GM21360 (cell line): Measurements from ENCODE around the gene PHACTR1.
"Not testable (repeated sequence)": the region's sequence is repeated elsewhere in the genome, so short reads cannot be mapped to it uniquely, and the experiment has no call there.

ENCODE experiments used
- ATAC-seq: cut with Tn5 transposase; IDR thresholded peaks from one replicate; pipeline ENCODE4 v1.9.1; 2021; ENCODE audit warnings: mild to moderate bottlenecking, moderate library complexity; ENCODE audit not compliant: unreplicated experiment

The PHACTR1 gene

DNA sequence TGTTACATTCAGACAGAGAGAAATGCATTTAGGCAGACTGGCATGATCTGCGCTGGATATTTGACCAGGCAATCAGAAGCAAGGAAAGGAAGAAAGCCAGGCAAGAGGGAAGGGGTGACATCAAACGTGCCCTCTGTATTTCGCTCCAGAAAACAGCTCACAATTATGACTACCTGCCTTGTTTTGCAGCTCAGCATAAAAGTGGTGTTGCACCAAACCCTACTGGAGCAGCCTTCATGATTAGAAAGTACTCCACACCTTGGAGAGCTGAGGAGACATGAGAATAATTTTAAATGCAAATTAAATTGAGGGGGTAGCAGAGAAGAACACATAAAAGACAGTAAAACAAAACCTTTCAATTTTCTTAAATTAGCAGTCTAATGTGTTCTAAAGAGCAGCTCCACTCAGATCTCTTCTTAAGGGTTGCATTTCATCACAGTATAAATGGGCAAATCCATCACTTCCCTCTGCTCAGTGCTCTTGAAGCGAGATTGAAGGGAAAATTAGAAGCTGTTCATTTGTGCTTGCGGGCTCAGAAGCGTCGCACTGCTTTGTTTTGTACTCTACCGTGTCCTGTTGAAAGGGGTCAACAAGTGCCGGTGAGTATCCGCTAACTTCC, at the start of gene PHACTR1:
Gene PHACTR1 (plus strand): TSS at position 470 of the 619 bp plus-strand sequence.
- ATAC-seq = no peak

DNA sequence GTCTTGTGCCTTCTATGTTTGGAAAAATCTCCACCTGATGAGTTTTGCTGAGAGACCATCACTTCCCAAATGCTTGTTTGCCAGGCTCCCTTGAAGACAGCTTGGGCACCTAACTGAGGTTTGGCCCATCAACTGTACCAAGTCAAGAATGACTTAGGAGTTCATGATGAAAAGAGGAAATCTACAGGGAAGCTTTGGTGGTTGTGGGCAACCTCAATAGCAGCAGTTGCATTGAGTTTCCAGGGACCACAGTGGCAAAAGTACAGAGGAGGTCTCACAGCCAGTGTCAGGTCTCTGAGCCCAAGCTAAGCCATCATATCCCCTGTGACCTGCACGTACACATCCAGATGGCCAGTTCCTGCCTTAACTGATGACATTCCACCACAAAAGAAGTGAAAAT, 49.7 kb upstream of the PHACTR1 start:
- no peak for ATAC-seq

DNA sequence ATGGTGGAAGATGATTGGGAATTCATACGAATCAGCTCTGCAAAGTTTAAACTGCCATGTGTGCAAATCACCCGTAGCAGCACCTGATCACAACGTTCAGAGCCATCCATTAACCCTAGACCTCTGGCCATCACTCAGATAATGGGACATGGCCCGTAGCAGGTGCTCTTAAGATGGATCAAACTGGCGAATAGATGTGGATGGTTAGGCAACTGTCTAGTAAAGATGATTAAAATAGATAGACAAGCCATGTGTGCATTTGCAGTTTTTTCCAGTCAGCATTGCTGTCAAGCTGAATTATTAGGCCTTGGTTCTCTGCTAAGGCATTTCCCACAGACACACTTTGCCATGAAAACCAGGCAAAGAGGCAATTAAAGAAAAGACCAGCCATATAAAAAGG, 40.6 kb upstream of the PHACTR1 start:
- ATAC-seq = no peak

DNA sequence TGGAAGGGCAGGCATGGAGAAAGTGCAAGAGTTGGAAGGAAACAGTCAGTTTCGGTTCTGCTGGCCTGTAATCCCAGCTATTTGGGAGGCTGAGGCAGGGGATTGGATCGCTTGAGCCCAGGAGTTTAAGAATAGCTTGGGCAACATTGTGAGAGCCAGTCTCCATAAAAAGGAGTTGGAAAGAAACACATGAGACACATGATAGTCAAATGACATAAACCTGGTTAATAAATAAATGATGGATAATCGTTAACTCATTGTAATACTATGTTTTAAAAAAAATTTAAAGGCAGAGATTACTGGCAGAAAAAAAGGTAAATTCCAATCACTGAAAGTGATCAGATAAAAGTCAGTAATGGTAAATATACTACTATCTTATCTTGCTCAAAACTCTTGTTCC, 37.2 kb upstream of the PHACTR1 start:
- ATAC-seq = no peak

DNA sequence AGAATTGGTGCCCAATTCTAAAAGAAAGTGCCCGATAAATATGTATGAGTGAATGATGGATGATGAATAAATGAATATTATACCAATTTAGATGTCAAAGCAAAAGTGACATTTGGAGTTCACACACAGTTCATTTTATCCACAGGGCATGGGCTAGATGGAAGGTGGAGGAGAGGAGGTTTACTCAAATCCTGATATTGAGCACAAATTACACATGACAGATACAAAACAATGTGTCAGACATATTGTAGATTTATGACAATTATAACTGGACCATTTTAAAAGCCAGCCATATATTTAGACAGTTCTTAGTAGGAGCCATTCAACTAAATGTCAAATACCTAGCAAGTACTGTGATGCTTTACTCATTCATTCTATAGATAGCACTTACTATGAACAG, 23.4 kb upstream of the PHACTR1 start:
- no peak for ATAC-seq

DNA sequence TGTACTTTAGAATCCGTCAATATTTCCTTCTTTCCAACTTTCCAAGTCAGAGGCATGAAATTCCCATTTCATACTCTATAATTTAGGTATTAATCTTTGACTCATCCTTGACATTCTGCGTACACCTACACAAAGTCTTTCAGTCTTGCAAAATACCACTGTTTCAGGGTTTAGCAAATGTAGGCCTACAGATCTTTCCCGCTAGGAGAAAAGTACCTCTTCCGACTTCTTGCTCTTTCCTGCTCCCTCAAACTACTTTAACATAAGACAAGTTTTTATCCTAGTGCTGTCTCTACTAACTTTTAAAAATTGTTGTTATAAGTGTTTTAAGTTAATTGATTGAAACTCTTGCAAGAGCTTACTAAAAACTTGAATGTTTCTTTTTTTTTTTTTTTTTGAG, 18.3 kb upstream of the PHACTR1 start:
- no peak for ATAC-seq

DNA sequence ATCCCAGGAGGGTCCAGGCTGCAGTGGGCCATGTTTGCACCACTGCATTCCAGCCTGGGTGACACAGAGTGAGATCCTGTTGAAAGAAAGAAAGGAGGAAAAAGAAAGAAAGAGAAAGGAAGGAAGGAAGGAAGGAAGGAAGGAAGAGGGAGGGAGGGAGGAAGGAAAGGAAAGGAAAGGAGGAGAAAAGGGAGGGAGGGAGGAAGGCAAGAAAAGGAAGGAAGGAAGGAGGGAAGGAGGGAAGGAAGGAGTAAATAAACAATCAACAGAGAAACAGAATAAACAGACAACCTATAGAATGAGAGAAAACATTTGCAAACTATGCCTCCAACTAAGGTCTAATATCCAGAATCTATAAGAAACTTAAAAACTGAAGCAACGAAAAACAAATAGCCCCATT, 11.6 kb upstream of the PHACTR1 start:
- ATAC-seq = no peak

DNA sequence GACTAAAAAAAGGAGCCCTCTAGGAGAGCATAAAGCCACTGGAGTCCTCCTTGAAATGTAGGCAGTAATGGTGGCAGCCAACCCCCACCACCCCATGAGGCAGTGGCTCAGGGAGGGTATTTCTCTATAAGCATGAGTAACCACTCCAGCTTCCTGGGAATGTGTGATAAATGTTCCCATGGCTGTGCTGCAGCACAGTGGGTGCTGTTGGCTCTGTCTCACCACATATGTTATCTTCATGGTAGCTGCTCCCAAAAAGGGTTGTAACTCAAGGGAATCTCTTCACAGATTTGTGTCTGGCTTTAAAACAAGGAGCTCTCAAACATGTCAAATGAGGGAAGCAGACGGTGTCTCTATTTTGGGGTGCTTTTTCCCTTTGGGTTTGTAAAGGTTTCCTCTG, 7.5 kb upstream of the PHACTR1 start:
- ATAC-seq = no peak

DNA sequence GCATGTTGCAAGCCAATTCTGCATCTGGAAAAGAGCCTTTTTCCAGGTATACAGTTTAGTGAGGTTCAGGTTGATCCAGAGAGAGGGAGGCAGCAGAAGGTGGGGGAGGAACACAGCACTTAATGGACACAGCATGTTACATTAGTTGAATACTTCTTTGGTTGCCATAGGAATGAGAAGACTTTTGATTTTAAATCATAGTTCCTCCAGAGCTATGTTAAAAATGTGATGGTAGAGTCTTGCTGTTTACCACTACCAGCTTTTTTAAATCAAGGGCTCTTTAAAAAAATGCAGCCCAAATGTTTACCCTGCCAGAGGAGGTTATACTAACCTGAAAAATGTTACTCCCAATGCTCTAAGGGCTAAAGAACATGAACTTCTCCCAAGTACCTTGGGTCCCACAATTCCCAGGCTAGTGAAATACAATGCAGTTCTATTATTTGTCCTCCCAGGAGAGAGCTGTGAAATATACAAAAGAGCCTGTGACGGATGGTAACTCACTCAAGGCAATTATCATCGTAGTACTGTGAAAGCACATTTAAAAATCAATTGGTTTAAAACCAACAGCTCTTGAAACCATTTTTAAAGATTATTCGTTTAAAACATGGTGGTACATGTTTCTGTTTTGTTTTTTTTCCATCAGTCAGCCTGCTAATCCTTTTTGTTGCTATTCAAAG, 6.9 kb upstream of the PHACTR1 start:
- no peak for ATAC-seq

DNA sequence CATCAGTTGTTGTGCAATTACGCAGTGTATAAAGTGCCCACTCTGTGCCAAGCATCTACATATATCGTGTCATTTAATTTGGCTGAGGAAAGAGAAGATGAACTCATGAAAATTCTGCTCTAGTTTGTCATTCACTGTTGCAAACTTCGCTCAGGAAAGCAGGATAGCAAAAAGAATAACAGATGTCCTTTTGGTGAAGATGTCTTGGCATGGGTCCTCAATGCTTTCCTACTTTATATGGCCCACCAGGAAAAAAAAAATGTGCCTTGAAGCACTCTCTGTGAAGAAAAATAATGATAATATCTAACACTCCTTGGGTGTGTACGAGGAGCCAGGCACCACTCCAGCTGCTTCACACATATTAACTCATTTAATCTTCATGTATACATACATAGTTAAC, 5.6 kb upstream of the PHACTR1 start:
- no peak for ATAC-seq

DNA sequence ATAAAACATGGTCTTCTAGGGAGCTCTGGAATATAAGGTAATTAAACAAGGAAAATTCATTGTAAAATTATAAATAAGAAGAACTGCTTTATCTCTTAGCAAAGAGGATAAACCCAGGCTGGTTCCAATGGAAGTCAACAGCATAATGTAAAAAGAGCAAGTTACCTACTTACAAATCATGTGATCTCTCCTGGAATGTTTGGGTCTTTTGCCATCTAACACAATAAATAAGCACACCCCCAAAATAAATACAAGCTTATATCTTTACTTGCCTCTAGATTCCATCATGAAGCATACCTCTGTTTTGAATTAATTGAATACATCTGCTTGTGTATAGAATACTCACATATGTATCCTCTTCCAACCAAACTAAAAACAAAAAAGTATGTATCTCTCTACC, 2.5 kb upstream of the PHACTR1 start:
- no peak for ATAC-seq

DNA sequence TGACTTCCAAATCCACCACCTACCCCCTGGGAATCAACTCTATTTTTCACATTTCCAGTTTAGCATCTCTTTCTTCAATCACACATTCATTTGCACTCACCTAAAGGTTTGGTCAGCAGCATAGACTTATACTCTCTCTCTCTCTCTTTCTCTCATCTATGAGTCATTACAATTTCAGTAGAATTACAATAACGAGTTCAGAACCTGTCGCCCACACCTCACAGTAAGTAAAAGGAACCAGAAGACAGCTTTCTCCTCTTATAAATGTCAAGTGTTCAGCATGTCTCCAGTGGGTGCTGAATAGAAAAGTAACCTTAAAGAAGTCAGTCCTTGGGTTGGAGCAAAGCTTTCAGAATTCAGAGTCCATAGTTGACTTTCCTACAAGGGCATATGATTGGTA, 1.1 kb upstream of the PHACTR1 start:
- ATAC-seq = no peak

DNA sequence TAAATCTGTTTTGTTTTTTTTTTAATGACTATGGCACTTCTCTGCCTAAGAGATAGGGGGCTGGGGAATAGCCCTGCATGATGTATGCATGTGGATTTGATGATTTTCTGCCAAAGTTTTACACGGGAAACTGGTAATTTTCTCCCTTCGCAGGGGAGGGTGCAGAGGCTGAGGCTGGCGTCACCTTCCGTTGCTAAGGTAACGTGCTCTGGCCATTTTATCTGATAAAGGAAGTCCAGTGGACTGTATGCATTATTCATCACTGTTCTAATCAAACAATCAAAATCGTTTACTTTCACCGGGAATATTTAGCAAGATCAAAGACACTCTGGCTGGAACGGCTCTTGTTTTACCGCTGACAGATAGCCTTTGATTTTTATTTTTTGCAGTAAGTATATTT, 789 bp downstream of the PHACTR1 start:
- ATAC-seq = no peak

DNA sequence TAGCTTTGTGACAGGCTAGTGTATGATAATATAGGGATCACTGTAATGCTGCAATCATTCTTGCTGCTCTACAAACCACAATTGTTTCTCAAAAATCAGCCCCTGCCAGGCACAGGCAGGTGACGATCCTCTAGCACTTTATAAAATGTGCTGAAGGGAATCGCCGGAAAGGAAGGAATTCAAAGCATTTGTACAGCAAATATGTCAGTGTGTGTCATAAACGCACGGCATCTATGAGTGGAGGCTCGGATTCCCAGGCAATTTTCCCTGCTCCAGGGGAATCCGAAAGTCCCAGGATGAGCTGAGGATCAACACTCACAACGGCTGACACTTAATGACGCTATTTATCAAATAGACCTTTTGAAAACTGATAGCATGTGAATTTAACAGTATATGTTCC, 1.4 kb downstream of the PHACTR1 start:
- no peak for ATAC-seq

DNA sequence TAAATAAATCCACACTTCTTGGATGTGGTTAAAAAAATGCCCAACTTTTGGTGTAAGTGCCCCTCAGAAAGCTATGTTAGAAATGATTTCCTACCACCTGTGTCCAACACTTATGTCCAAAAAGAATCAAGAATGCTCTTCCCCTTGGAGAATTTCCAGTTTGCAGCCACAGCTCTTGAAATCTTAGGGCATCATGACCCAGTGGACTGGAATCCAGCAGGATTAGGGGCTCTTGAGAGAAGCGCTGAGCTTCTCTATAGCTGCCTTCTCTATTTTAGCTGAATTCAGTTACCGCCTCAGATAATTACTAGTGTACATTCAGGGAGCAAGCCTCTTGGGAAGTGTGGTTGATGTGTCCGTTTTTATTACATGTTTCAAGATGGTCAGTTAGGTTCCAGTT, 2.5 kb downstream of the PHACTR1 start:
- no peak for ATAC-seq

DNA sequence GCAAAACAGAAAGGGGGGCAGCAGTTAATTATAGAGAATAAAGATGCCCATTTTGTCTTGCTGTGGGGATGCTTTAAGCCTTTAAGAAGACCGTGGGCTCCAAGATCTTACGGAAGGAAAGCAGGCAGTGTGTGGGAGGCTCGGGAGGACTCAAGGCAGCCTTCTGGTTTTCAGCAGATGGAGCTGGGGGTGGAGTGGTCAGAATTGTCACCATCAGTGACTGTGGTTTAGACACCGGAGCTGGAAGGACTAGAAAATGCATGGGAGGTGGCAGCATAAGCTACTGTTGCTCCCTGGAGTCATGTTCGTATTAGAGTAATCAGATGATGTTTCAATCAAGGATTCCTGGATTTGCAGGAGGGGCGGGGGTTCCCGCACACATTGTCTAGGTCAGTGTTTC, 3.7 kb downstream of the PHACTR1 start:
- no peak for ATAC-seq

DNA sequence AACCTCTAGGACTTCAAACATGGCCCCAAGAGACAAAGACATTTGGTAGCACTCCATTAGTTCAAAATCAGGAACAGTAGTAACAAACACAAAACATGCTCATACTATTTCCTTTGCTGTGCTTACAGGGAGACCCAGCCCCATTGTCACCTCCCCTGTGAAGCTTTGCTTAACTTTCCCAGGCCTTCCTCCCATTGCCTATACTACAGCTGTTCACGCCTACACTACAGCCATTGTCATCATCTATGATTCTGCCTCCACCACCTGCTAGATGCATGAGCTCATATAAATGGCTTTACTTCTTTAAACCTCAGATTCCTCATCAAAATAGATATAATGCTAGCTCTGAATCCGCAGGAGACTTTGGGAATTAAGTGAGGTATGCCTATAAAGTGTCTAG, 8.7 kb downstream of the PHACTR1 start:
- ATAC-seq = no peak

DNA sequence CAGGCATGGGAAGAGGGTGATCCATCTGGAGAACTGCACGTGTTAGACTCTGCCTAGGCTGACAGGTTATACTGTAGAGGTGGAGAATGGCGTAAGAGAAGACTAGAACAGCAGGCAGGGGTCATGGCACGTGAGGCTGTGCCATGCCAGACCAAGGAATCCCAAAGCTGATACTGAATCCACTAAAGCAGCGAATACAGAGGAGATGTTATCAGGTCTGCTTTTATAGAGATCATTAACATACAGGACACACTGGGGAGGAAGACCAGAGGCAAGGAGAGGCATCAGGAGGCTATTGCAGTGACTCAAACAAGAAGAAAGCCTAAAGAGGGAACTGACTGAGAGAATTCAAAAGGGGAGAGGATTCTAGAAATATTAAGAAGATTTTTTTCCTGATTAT, 12.9 kb downstream of the PHACTR1 start:
- no peak for ATAC-seq

DNA sequence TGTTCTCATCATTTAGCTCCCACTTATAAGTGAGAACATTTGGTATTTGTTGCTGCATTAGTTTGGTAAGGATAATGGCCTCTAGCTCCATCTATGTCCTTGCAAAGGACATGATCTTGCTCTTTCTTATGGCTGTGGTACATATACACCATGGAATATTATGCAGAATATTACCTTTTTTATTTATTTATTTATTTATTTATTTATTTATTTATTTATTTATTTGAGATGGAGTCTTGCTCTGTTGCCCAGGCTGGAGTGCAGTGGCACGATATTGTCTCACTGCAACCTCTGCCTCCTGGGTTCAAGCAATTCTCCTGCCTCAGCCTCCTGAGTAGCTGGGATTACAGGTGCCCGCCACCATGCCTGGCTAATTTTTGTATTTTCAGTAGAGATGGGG, 14.2 kb downstream of the PHACTR1 start:
- not testable (repeated sequence) for ATAC-seq

DNA sequence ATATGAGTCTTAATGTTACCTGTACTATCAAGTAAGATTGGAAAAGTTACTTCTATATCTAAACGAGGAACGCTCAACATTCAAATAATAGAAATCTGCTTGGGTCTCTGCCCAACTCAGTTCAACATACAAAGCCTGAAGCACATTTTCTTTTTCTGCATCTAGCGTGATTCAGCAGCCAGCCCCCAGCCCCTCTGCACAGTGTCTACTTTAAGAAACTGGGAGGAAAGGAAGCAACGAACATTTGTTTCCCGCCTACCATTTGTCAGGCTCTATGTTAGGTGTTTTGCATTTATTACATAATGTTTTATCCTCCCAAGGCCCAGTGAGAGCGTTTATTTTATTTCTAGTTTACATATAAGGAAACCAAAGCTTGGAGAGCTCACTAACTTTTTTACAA, 17.3 kb downstream of the PHACTR1 start:
- no peak for ATAC-seq

DNA sequence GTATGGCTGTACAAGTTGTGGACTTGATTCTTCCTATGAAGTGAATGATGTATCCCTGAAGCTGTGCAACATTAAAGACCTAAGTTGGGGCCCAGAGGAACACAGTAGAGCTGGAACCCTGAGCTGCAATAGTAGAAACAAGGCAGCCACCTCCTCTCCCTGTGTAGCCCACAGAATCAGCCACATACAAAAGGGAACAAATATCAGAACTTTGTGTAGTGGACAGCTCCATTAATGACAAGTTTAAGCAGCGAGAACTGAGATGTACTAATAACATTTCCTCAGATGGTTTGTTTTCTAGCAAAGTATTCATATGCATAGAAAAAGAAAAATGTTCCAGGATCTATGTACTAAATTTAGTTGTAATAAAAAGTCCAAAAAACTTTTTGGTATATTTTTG, 19.2 kb downstream of the PHACTR1 start:
- no peak for ATAC-seq

DNA sequence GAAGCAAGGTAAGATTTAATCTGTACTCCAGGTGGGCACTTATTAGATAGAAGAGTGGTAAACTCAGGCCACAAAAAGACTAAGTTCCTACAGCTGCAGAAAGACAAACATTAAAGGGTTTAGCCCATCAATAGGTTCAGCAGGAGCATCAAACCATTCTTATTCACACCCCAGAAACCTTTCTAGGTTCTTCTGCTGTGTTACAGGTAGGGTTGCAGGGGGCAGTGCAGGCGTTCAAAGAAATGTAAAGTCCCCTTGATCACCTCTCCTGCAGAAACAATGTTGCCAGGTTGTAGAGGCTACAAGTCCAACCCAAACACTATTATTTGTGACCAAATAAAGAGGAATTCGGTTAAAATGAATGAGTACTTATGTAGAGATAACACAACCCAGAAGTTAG, 31.8 kb downstream of the PHACTR1 start:
- no peak for ATAC-seq
